ENCODE data around the gene PLCH2. TPM values are rescaled to one million over a fixed set of nuclear protein-coding genes. Genes with fewer than 3 reads are reported as not detected.

Gene PLCH2
- total and polyA plus RNA-seq, 2 of the 13 experiments (the other 11 are each of a cell fraction or from before 2014, with no cell fraction given): 0.15 to 0.67 TPM

- no peak for TF ChIP-seq NCOA2 (CRISPR knock-in tag; IDR thresholded peaks at IDR 0.05)
- TF ChIP-seq MAFK (conservative IDR thresholded peaks at IDR 0.05 in 1 of 2, IDR thresholded peaks at IDR 0.05 in 1 of 2; ENCODE audit: low read length in 2 of 2): no peak
- TF ChIP-seq HNRNPL (IDR thresholded peaks at IDR 0.05; ENCODE audit: low read depth, low read length): no peak
- TF ChIP-seq TBX3 (IDR thresholded peaks at IDR 0.05; ENCODE audit: borderline replicate concordance): no peak
- TF ChIP-seq ZNF749 (CRISPR knock-in tag; IDR thresholded peaks at IDR 0.05; ENCODE audit: borderline replicate concordance): peak; percentile 53; the same call in 1 of the 2 replicates
- no peak for TF ChIP-seq TEF (CRISPR knock-in tag; IDR thresholded peaks at IDR 0.05)
- TF ChIP-seq THAP9 (CRISPR knock-in tag; IDR thresholded peaks at IDR 0.05; ENCODE audit: borderline replicate concordance): no peak
- no peak for TF ChIP-seq SMAD3 (CRISPR knock-in tag; IDR thresholded peaks at IDR 0.05)
- TF ChIP-seq RNF2 (conservative IDR thresholded peaks at IDR 0.05; ENCODE audit: low read depth): no peak
- TF ChIP-seq ZNF562 (CRISPR knock-in tag; IDR thresholded peaks at IDR 0.05; ENCODE audit: borderline replicate concordance): no peak
- TF ChIP-seq ZNF451 (CRISPR knock-in tag; IDR thresholded peaks at IDR 0.05): no peak
- no peak for TF ChIP-seq MBNL3 (CRISPR knock-in tag; conservative IDR thresholded peaks at IDR 0.05)
- TF ChIP-seq GABPB1 (CRISPR knock-in tag; IDR thresholded peaks at IDR 0.05): peak; percentile 88
- TF ChIP-seq KDM6A (CRISPR knock-in tag; IDR thresholded peaks at IDR 0.05; ENCODE audit: low read depth): no peak
- no peak for TF ChIP-seq HMG20B (CRISPR knock-in tag; conservative IDR thresholded peaks at IDR 0.05)
- TF ChIP-seq ZBTB7A (CRISPR knock-in tag; IDR thresholded peaks at IDR 0.05): 0 out of 2 replicates have a peak, but pooled peaks have one; percentile 2
- no peak for TF ChIP-seq ZFP36L1 (CRISPR knock-in tag; IDR thresholded peaks at IDR 0.05)
- TF ChIP-seq ZNF557 (CRISPR knock-in tag; IDR thresholded peaks at IDR 0.05): no peak
- no peak for TF ChIP-seq AHR (CRISPR knock-in tag; IDR thresholded peaks at IDR 0.05)
- TF ChIP-seq SMC3 (IDR thresholded peaks at IDR 0.05; ENCODE audit: low read length): no peak
- peak; percentile 46 for TF ChIP-seq AGO2 (optimal IDR thresholded peaks at IDR 0.05; ENCODE audit: low read depth, low read length)
- no peak; the same call in 1 of the 2 replicates for TF ChIP-seq TBX2 (CRISPR knock-in tag; IDR thresholded peaks at IDR 0.05; ENCODE audit: borderline replicate concordance)
- no peak; the same call in 1 of the 2 replicates for TF ChIP-seq HBP1 (CRISPR knock-in tag; IDR thresholded peaks at IDR 0.05; ENCODE audit: low read depth)
- no peak for TF ChIP-seq ZNF296 (CRISPR knock-in tag; conservative IDR thresholded peaks at IDR 0.05)
- TF ChIP-seq ZNF775 (CRISPR knock-in tag; IDR thresholded peaks at IDR 0.05; ENCODE audit: borderline replicate concordance): no peak
- 0 out of 2 replicates have a peak, but pooled peaks have one; percentile 16 for TF ChIP-seq CBFB (CRISPR knock-in tag; IDR thresholded peaks at IDR 0.05)
- no peak for TF ChIP-seq ERF (CRISPR knock-in tag; IDR thresholded peaks at IDR 0.05)
- no peak for TF ChIP-seq KLF13 (CRISPR knock-in tag; IDR thresholded peaks at IDR 0.05)
These were observed 50.1 kb downstream of the PLCH2 start, which contains the start of gene PANK4 (continued) for GRCh38 chr1:2525920-2526823.

Data from HepG2 (cell line).